HepG2 (cell line): ENCODE results near the gene CGNL1. TPM values are rescaled to one million over a fixed set of nuclear protein-coding genes. Genes with fewer than 3 reads are reported as not detected.

Source experiments
- ATAC-seq: fragments of 200-7000 bp; cut with Tn5 transposase; 3 replicates; pipeline ENCODE4 v1.9.1; 2020; ENCODE audit warnings: mild to moderate bottlenecking, moderate library complexity
- BruUV-seq: library from RNA; stranded (reverse); fragments of 400-500 nt; replicated peaks from 2 replicates; lab custom pipeline; 2021; lab: Mats Ljungman, UMichigan
- CTCF ChIA-PET: fragments of 300-600 bp; formaldehyde crosslinking; extraction: SDS; loops from one replicate; lab custom pipeline; 2021; ENCODE audit warnings: low total read pairs, inconsistent platforms, low intra/inter-chr PET ratio; lab: Yijun Ruan, JAX
- POLR2A ChIA-PET: fragments of 350-600 bp; sonication (Branson Sonifier 250); formaldehyde crosslinking; loops from one replicate; lab custom pipeline; 2020; ENCODE audit warnings: antibody characterized with exemption, inconsistent platforms; lab: Yijun Ruan, JAX
- DNase-seq: peaks from one replicate; pipeline ENCODE4 v3.0.0-alpha.2; 2015; ENCODE audit warnings: low spot score
- FAIRE-seq: peaks from 3 replicates; lab custom pipeline; 2011; peaks lifted over from hg19 to GRCh38; lab: Jason Lieb, UNC
- H2AFZ ChIP-seq: one replicate; pipeline ENCODE4 v1.6.1; 2011; ENCODE audit warnings: low read length, inconsistent platforms
- H3K27ac ChIP-seq: fragments of 300-600 bp; 3 replicates; pipeline ENCODE4 v1.8.0; 2011; ENCODE audit warnings: mixed run types, mild to moderate bottlenecking, mixed read lengths, low read length, inconsistent platforms; ENCODE audit not compliant: insufficient read depth; ENCODE audit errors: extremely low read length
- H3K27me3 ChIP-seq, 2 experiments: fragments of 200-600 bp in 1 of 2; 2 replicates in 1 of 2; 3 replicates in 1 of 2; pipeline versions ENCODE4 v1.6.0 to v1.8.0; 2011; ENCODE audit warnings: low read length in 2 of 2, mild to moderate bottlenecking in 2 of 2, moderate library complexity in 2 of 2, inconsistent platforms in 1 of 2; ENCODE audit not compliant: insufficient read depth in 2 of 2, control insufficient read depth in 1 of 2
- H3K36me3 ChIP-seq, 2 experiments: fragments of 200-600 bp in 1 of 2; replicated peaks in 1 of 2; 2 replicates in 1 of 2; 3 replicates in 1 of 2; pipeline versions ENCODE4 v1.5.1 to v1.8.0; 2011; ENCODE audit warnings: low read length in 2 of 2, inconsistent platforms in 1 of 2; ENCODE audit not compliant: insufficient read depth in 2 of 2, control insufficient read depth in 1 of 2
- H3K4me1 ChIP-seq: 2 replicates; pipeline ENCODE4 v1.5.1; 2012; ENCODE audit warnings: low read length, inconsistent platforms; ENCODE audit not compliant: insufficient read depth
- H3K4me2 ChIP-seq: 2 replicates; pipeline ENCODE4 v1.6.0; 2011; ENCODE audit warnings: low read depth, low read length, inconsistent platforms
- H3K4me3 ChIP-seq, 3 experiments: fragments of 200-600 bp in 1 of 3; sonication (generic), shearing (Covaris generic) in 1 of 3; replicated peaks in 1 of 3; 2 replicates each; pipeline ENCODE4 v1.5.1; 2011 to 2016; ENCODE audit warnings: low read length in 3 of 3, inconsistent platforms in 2 of 3, low read depth in 2 of 3, mild to moderate bottlenecking in 2 of 3, control low read depth in 1 of 3, mixed read lengths in 1 of 3; ENCODE audit not compliant: insufficient read depth in 1 of 3
- H3K79me2 ChIP-seq: one replicate; pipeline ENCODE4 v1.6.1; 2011; ENCODE audit warnings: low read length, inconsistent platforms; ENCODE audit not compliant: insufficient read depth
- H3K9ac ChIP-seq: 2 replicates; pipeline ENCODE4 v1.6.0; 2011; ENCODE audit warnings: mild to moderate bottlenecking, low read depth, low read length, inconsistent platforms; ENCODE audit not compliant: insufficient read depth
- H3K9me3 ChIP-seq: 2 replicates; pipeline ENCODE4 v1.5.1; 2012; ENCODE audit warnings: mild to moderate bottlenecking, low read length
- H4K20me1 ChIP-seq: 2 replicates; pipeline ENCODE4 v1.6.0; 2011; ENCODE audit warnings: inconsistent platforms, mild to moderate bottlenecking, low read length, moderate library complexity; ENCODE audit not compliant: insufficient read depth
- HDAC2 ChIP-seq: sonication (generic); formaldehyde crosslinking; IDR thresholded peaks from 2 replicates; pipeline ENCODE4 v1.4.0; 2020; ENCODE audit warnings: missing genetic modification reagents
- KLF13 ChIP-seq: sonication (generic); formaldehyde crosslinking; IDR thresholded peaks from 2 replicates; pipeline ENCODE4 v1.4.0; 2020; ENCODE audit warnings: mild to moderate bottlenecking, missing genetic modification reagents
- MIER3 ChIP-seq: IDR thresholded peaks from 2 replicates; pipeline ENCODE4 v1.6.1; 2016; ENCODE audit warnings: missing compliant biosample characterization, borderline replicate concordance
- RFXANK ChIP-seq: IDR thresholded peaks from 2 replicates; pipeline ENCODE4 v1.6.1; 2016
- SETDB1 ChIP-seq: sonication (generic); formaldehyde crosslinking; IDR thresholded peaks from 2 replicates; pipeline ENCODE4 v1.5.1; 2020; ENCODE audit warnings: missing genetic modification reagents, mild to moderate bottlenecking, borderline replicate concordance
- ZNF180 ChIP-seq: sonication (generic); formaldehyde crosslinking; IDR thresholded peaks from 2 replicates; pipeline ENCODE4 v1.4.0; 2020; ENCODE audit warnings: low read depth, missing genetic modification reagents, borderline replicate concordance
- ZNF343 ChIP-seq: sonication (generic); formaldehyde crosslinking; IDR thresholded peaks from 2 replicates; pipeline ENCODE4 v1.4.0; 2020; ENCODE audit warnings: mild to moderate bottlenecking, missing genetic modification reagents
- ZNF441 ChIP-seq: sonication (generic); formaldehyde crosslinking; IDR thresholded peaks from 2 replicates; pipeline ENCODE4 v1.7.0; 2021; ENCODE audit warnings: missing genetic modification reagents, borderline replicate concordance
- ZNF773 ChIP-seq: sonication (generic); formaldehyde crosslinking; IDR thresholded peaks from 2 replicates; pipeline ENCODE4 v1.4.0; 2020; ENCODE audit warnings: missing genetic modification reagents, borderline replicate concordance
- WGBS: methylation state at CpG from one replicate; pipeline ENCODE4 v1.1.6; 2017; ENCODE audit warnings: low lambda C conversion rate; 5-methylcytosine and 5-hydroxymethylcytosine counted together
- in situ Hi-C: cut with HindIII; loops from 2 replicates; pipeline ENCODE4 v1.10.0; 2017; ENCODE audit warnings: low pct_unique_long_range_greater_than_20kb; ENCODE audit not compliant: extremely low pct_ligation_motif_present
- intact Hi-C: fragments of 100-400 bp; cut with micrococcal nuclease; formaldehyde crosslinking; loops from one replicate; pipeline ENCODE4 v1.10.0; 2022; ENCODE audit not compliant: unreplicated experiment
- polyA plus RNA-seq, 8 experiments: library from polyadenylated mRNA; depleted of rRNA in 3 of 8; stranded (reverse) in 7 of 8; unstranded in 1 of 8; fragments of >200 nt; fragmentation: Illumina TruSeq in 4 of 8; extraction: Trizol in 4 of 8; gene quantifications; 2 replicates each; pipeline versions ENCODE4 v1.2.1 to v1.2.3, GENCODE V29; 2011 to 2016; ENCODE audit warnings: low read depth in 4 of 8, missing spikeins in 1 of 8, mixed read lengths in 1 of 8; ENCODE audit not compliant: insufficient read depth in 1 of 8
- total RNA-seq, 5 experiments: library from RNA; depleted of rRNA; stranded (reverse); fragments of >200 nt; fragmentation: Illumina TruSeq; extraction: Trizol; gene quantifications; 2 replicates each; pipeline ENCODE4 v1.2.3, GENCODE V29; 2016; ENCODE audit warnings: low read depth in 1 of 5
- TF ChIP-seq, protein P1 (sequence below), 2 experiments: fragments of 450-650 bp in 1 of 2; sonication (generic) in 1 of 2; formaldehyde crosslinking in 1 of 2; IDR thresholded peaks; 2 replicates each; pipeline versions ENCODE4 v1.6.1 to v1.8.0; 2016 to 2022; ENCODE audit warnings: antibody characterized with exemption in 1 of 2, mild to moderate bottlenecking in 1 of 2, missing genetic modification reagents in 1 of 2
- TF ChIP-seq, protein P2 (sequence below): IDR thresholded peaks from 2 replicates; pipeline ENCODE4 v1.6.1; 2016; ENCODE audit warnings: missing compliant biosample characterization, missing genetic modification reagents, borderline replicate concordance

Gene CGNL1
- total and polyA plus RNA-seq, 2 of the 13 experiments (the other 11 are each of a cell fraction or from before 2014, with no cell fraction given) = 5.6 to 15.6 TPM

DNA sequence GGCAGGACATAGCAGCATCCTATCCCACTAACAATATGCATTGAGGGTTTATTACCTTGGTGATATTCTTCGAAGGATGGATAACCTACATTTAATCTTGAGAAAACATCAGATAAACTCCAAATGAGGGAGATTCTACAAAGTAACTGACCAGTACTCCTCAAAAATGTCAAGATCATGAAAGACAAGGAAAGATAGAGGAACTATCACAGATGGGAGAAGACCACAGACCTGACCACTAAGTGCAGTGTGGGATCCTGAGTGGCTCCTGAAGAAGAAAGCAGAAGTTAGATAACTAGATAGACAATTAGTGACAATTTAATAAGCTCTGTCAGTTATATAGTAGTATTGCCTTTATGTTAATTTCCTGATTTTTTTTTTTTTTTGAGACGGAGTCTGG lies 17.7 kb upstream of the CGNL1 start (continued):
- TF ChIP-seq, protein P1, sequence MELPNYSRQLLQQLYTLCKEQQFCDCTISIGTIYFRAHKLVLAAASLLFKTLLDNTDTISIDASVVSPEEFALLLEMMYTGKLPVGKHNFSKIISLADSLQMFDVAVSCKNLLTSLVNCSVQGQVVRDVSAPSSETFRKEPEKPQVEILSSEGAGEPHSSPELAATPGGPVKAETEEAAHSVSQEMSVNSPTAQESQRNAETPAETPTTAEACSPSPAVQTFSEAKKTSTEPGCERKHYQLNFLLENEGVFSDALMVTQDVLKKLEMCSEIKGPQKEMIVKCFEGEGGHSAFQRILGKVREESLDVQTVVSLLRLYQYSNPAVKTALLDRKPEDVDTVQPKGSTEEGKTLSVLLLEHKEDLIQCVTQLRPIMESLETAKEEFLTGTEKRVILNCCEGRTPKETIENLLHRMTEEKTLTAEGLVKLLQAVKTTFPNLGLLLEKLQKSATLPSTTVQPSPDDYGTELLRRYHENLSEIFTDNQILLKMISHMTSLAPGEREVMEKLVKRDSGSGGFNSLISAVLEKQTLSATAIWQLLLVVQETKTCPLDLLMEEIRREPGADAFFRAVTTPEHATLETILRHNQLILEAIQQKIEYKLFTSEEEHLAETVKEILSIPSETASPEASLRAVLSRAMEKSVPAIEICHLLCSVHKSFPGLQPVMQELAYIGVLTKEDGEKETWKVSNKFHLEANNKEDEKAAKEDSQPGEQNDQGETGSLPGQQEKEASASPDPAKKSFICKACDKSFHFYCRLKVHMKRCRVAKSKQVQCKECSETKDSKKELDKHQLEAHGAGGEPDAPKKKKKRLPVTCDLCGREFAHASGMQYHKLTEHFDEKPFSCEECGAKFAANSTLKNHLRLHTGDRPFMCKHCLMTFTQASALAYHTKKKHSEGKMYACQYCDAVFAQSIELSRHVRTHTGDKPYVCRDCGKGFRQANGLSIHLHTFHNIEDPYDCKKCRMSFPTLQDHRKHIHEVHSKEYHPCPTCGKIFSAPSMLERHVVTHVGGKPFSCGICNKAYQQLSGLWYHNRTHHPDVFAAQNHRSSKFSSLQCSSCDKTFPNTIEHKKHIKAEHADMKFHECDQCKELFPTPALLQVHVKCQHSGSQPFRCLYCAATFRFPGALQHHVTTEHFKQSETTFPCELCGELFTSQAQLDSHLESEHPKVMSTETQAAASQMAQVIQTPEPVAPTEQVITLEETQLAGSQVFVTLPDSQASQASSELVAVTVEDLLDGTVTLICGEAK (IDR thresholded peaks at IDR 0.05) = no peak
- TF ChIP-seq, protein P1 (CRISPR knock-in tag; IDR thresholded peaks at IDR 0.05) = no peak

DNA sequence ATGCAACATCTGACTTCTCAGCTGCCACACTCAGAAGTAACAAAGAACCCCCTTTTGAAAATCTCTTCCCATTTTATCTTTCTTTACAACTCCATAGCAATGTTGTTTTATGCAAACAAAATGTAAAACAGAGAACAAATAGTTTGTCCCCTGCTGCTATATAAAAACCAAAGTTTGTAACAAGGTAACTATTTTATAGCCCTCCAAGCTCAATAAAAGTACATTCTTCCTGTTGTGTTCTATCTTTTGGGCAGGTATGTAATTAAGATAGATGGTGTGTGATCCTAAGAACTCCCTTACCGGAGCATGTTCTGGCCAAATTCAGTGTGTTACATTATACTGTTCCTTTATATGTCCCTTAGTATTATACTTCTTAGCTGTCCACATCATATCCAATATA lies 12.6 kb upstream of the CGNL1 start:
- H3K4me2 ChIP-seq = no peak overlapping the region
- ChIA-PET POLR2A (no interaction called here), CTCF (no interaction called here)
- H3K27ac ChIP-seq = no peak overlapping the region
- H3K27me3 ChIP-seq = no peaks in the 10 kb centered on the region; a peak in 1 of 5 replicates
- no peaks in the 10 kb centered on the region for H3K9me3 ChIP-seq
- BruUV-seq = no TSS peak
- H3K4me3 ChIP-seq = no peak overlapping the region
- intact Hi-C loops = no loop called here
- no peaks in the 10 kb centered on the region for H4K20me1 ChIP-seq
- in situ Hi-C loops = no loop called here
- WGBS = 42% methylated on average over 1 of the region's 1 CpG
- H2AFZ ChIP-seq = no peak overlapping the region
- no peaks in the 10 kb centered on the region for H3K79me2 ChIP-seq
- H3K9ac ChIP-seq = no peak overlapping the region
- H3K4me1 ChIP-seq = peaks cover 5% of the 10 kb centered on the region
- FAIRE-seq (no peak), ATAC-seq (no peak), DNase-seq (no peak)
- no peaks in the 10 kb centered on the region for H3K36me3 ChIP-seq
- TF ChIP-seq, protein P2, sequence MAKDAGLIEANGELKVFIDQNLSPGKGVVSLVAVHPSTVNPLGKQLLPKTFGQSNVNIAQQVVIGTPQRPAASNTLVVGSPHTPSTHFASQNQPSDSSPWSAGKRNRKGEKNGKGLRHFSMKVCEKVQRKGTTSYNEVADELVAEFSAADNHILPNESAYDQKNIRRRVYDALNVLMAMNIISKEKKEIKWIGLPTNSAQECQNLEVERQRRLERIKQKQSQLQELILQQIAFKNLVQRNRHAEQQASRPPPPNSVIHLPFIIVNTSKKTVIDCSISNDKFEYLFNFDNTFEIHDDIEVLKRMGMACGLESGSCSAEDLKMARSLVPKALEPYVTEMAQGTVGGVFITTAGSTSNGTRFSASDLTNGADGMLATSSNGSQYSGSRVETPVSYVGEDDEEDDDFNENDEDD (CRISPR knock-in tag) = no peak
- TF ChIP-seq ZNF441 (CRISPR knock-in tag) = no peak
- no peak for TF ChIP-seq KLF13 (CRISPR knock-in tag)
- TF ChIP-seq ZNF180 (CRISPR knock-in tag) = no peak
- TF ChIP-seq RFXANK (CRISPR knock-in tag) = no peak
- TF ChIP-seq ZNF773 = no peak
- no peak for TF ChIP-seq MIER3 (CRISPR knock-in tag)
- TF ChIP-seq ZNF343 = no peak
- TF ChIP-seq SETDB1 (CRISPR knock-in tag) = no peak
- TF ChIP-seq HDAC2 (CRISPR knock-in tag) = no peak
